ENCODE measurements around the gene GOLGA6L25. TPM values are rescaled to one million over a fixed set of nuclear protein-coding genes. Genes with fewer than 3 reads are reported as not detected.
"Not testable (repeated sequence)": the region's sequence is repeated elsewhere in the genome, so short reads cannot be mapped to it uniquely, and the experiment has no call there.

The GOLGA6L25 gene
- total and polyA plus RNA-seq, 2 of the 13 experiments (the other 11 are each of a cell fraction or from before 2014, with no cell fraction given), result not detected

DNA sequence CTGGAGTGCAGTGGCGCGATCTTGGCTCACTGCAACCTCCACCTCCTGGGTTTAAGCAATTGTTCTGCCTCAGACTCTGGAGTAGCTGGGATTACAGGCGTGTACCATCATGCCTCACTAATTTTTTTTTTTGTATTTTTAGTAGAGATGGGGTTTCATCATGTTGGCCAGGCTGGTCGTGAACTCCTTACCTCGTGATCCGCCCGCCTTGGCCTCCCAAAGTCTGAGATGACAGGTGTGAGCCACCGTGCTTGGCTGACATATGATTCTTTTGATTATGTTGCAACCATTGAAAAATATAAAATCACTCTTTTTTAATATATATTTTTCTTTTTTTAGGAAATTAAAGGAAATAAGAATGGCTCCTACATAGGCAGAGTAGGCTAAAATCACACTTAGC lies 44.8 kb downstream of the GOLGA6L25 start:
- H4K20me1 ChIP-seq (ENCODE audit: insufficient read depth, low read length); H3K4me1 ChIP-seq (ENCODE audit: insufficient read depth, low read length); H3K27me3 ChIP-seq (ENCODE audit: control insufficient read depth in 1 of 2, insufficient read depth in 2 of 2, low read length in 2 of 2); H3K9me3 ChIP-seq (ENCODE audit: low read length); H2AFZ ChIP-seq (ENCODE audit: low read length); H3K36me3 ChIP-seq (replicated peaks in 1 of 2; ENCODE audit: control insufficient read depth in 1 of 2, insufficient read depth in 2 of 2, low read length in 2 of 2); CTCF ChIA-PET (ENCODE audit: low intra/inter-chr PET ratio, low total read pairs); H3K9ac ChIP-seq (ENCODE audit: insufficient read depth, low read depth, low read length); H3K4me3 ChIP-seq (replicated peaks in 1 of 3; ENCODE audit: insufficient read depth in 1 of 3, low read depth in 2 of 3, low read length in 3 of 3); H3K4me2 ChIP-seq (ENCODE audit: low read depth, low read length); BruUV-seq (replicated peaks); ATAC-seq; H3K79me2 ChIP-seq (ENCODE audit: insufficient read depth, low read length); FAIRE-seq; in situ Hi-C loops (cut with HindIII; ENCODE audit: extremely low pct_ligation_motif_present, low pct_unique_long_range_greater_than_20kb); H3K27ac ChIP-seq (ENCODE audit: extremely low read length, insufficient read depth, low read length); POLR2A ChIA-PET; DNase-seq (ENCODE audit: low spot score); intact Hi-C loops (cut with micrococcal nuclease; ENCODE audit: unreplicated experiment): not testable (repeated sequence)
- WGBS (ENCODE audit: low lambda C conversion rate), result 88% methylated on average over 7 of the region's 8 CpGs

DNA sequence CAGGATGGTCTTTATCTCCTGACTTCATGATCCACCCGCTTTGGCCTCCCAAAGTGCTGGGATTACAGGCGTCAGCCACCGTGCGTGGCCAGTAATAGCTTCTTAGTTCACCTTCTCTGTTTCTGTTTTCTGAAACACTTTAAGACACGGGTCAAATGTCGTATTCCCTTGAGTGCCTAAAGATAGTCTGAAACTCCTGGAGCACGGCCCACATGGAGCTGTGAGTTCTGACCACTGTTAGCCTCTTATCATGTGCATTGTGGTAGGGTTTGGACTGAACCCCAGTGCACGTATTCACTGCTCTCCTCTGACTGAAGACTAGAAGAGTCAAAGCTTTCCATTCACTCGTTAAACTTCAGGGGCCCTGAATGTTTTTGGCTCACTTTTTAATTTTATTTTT lies 48.8 kb downstream of the GOLGA6L25 start:
- H4K20me1 ChIP-seq (ENCODE audit: insufficient read depth, low read length); H3K9me3 ChIP-seq (ENCODE audit: low read length); DNase-seq (ENCODE audit: low spot score); H3K79me2 ChIP-seq (ENCODE audit: insufficient read depth, low read length); intact Hi-C loops (cut with micrococcal nuclease; ENCODE audit: unreplicated experiment); H3K27me3 ChIP-seq (ENCODE audit: control insufficient read depth in 1 of 2, insufficient read depth in 2 of 2, low read length in 2 of 2); in situ Hi-C loops (cut with HindIII; ENCODE audit: extremely low pct_ligation_motif_present, low pct_unique_long_range_greater_than_20kb); POLR2A ChIA-PET; H3K9ac ChIP-seq (ENCODE audit: insufficient read depth, low read depth, low read length); H3K36me3 ChIP-seq (replicated peaks in 1 of 2; ENCODE audit: control insufficient read depth in 1 of 2, insufficient read depth in 2 of 2, low read length in 2 of 2); H3K4me1 ChIP-seq (ENCODE audit: insufficient read depth, low read length); H2AFZ ChIP-seq (ENCODE audit: low read length); CTCF ChIA-PET (ENCODE audit: low intra/inter-chr PET ratio, low total read pairs); H3K4me2 ChIP-seq (ENCODE audit: low read depth, low read length); BruUV-seq (replicated peaks); ATAC-seq; H3K4me3 ChIP-seq (replicated peaks in 1 of 3; ENCODE audit: insufficient read depth in 1 of 3, low read depth in 2 of 3, low read length in 3 of 3); FAIRE-seq; H3K27ac ChIP-seq (ENCODE audit: extremely low read length, insufficient read depth, low read length): not testable (repeated sequence)
- 96% methylated on average over 4 of the region's 9 CpGs for WGBS (ENCODE audit: low lambda C conversion rate)

Small RNA genes within 50 kb of the gene (small RNA-seq; reads per million reads assigned to genes)
- gene AC138749.2 (ENCODE audit: insufficient read depth in 2 of 3, insufficient read length in 3 of 3, low read depth in 2 of 3, low replicate concordance in 1 of 3) (0 reads per million in 3 experiments), gene RF00017 (ENCODE audit: insufficient read depth in 2 of 3, insufficient read length in 3 of 3, low read depth in 2 of 3, low replicate concordance in 1 of 3) (0 reads per million in 3 experiments)

Other genes with a start within 250 kb of the GOLGA6L25 start
- 24.8 and 25.6 TPM in 2 replicates for gene HERC2, start 231.4 kb upstream of the GOLGA6L25 start, total RNA-seq (2016; rRNA removed; fragmentation: Illumina TruSeq; extraction: Trizol)
- 17.6 and 21.9 TPM in 2 replicates for gene HERC2, start 231.4 kb upstream of the GOLGA6L25 start, polyA plus RNA-seq (2011; rRNA removed)
- not detected in 2 replicates for gene GOLGA6L24, start 195.5 kb upstream of the GOLGA6L25 start, total RNA-seq (2016; rRNA removed; fragmentation: Illumina TruSeq; extraction: Trizol)
- not detected in 2 replicates for gene GOLGA6L24, start 195.5 kb upstream of the GOLGA6L25 start, polyA plus RNA-seq (2011; rRNA removed)
- not detected in 2 replicates for gene GOLGA8F, start 174.9 kb upstream of the GOLGA6L25 start, total RNA-seq (2016; rRNA removed; fragmentation: Illumina TruSeq; extraction: Trizol)
- not detected in 2 replicates for gene GOLGA8F, start 174.9 kb upstream of the GOLGA6L25 start, polyA plus RNA-seq (2011; rRNA removed)
- not detected in 2 replicates for gene GOLGA8G, start 20.6 kb upstream of the GOLGA6L25 start, total RNA-seq (2016; rRNA removed; fragmentation: Illumina TruSeq; extraction: Trizol)
- not detected in 2 replicates for gene GOLGA8G, start 20.6 kb upstream of the GOLGA6L25 start, polyA plus RNA-seq (2011; rRNA removed)
- gene GOLGA8M, start 158.9 kb downstream of the GOLGA6L25 start, total RNA-seq (2016; rRNA removed; fragmentation: Illumina TruSeq; extraction: Trizol), result not detected in 2 replicates
- gene GOLGA8M, start 158.9 kb downstream of the GOLGA6L25 start, polyA plus RNA-seq (2011; rRNA removed), result 0.05 and 0.66 TPM in 2 replicates

All from HepG2 (cell line).